ENCODE data around the gene NOP14. TPM values are rescaled to one million over a fixed set of nuclear protein-coding genes. Genes with fewer than 3 reads are reported as not detected.
"Not testable (repeated sequence)": the region's sequence is repeated elsewhere in the genome, so short reads cannot be mapped to it uniquely, and the experiment has no call there.

The NOP14 gene
- polyA plus RNA-seq, 5 donors: 22.4 to 28.7 (median 27.6) TPM

DNA sequence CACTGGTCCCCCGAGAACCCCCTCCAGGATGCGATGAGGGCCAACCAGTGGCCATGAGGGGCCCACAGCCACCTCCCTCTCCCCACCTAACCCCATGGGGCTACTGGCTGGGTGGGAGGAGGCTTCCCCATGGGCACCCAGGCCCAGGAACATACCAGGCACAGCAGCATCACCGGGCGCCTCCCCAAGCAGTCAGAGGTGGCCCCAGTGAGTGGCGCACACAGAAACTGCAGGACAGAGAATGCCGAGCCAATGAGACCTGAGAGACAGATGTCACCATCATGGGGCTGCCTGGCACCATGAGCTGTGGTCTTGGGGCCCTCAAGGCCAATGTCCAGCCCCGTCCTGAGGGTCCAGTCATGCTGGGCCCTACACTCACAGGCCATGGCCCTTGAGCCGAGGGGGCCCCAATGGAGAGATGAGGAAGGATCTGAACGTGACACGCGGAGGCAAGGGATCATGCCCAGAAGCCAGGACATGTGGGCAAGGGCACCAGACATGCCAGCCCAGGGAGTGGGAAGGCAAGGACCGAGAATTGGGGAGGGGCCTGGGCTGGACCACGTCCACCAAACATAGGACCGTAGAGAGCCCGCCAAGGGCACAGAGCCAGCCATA lies 30.1 kb downstream of the NOP14 start:
- no peak for DNase-seq

DNA sequence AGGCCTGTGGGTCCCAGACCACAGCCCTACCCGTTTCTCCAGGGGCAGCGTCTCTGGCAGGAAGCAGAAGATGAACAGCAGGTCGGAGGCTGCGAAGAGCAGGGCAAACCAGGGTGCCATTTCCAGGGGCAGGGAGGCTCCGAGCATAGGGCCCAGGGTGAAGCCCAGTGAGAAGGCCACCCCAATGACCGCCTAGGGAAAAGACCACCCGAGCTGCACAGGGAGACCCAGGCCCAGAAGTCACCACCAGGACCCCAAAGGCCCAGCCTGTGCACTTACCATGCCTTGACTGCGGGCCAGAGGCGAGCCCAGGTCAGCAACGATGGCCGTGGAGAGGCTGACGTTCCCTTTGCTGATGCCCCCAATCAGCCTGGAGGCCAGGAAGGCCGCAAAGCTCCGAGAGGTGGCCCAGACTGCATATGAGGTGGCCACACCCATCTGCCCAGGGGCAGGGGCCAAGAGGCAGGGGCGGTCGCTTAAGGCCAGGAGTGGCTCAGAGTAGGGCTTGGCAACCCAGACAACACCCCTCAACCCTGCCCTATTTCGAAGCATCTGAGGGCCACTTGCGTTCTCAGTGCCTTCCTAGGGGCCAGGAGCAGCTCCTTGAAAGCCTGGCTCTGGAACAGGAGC lies 30.8 kb downstream of the NOP14 start:
- DNase-seq: no peak

DNA sequence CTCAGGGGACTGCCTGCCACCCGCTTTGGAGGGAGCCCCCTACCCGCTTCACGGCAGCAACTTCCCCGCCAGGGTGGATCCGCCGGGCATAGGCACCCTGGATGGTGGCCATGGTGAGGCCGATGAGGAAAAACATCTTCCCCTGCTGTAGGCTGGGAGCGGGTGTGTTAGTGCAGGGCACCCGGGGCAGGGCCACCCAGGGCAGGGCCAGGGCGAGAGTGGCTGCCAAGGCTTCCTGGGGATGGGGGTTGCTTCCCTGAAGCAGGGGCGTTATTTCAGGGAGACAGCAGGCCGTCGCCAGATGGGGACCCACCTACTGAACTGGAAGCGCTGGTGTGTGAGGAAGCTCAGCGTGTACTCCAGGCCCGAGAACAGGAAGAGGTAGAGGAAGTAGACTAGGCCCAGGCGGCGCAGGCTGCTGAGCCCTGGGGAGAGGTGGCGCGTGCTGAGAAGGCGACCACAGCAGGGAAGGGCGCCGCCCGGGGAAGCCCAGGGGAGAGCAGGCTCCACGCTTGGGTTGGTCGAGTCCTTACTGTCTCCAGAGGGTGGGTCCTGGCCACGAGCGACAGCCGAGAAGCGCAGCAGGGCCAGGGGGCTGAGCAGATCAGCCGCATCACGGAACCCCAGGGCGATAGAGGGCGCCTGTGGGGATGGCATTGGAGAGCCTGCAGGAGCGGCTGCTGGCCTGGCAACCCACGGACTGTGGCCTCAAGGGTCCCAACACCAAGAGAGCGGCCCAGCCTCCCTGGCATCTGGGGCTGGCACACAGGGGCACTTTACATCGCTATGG lies 31.5 kb downstream of the NOP14 start:
- DNase-seq: no peak

DNA sequence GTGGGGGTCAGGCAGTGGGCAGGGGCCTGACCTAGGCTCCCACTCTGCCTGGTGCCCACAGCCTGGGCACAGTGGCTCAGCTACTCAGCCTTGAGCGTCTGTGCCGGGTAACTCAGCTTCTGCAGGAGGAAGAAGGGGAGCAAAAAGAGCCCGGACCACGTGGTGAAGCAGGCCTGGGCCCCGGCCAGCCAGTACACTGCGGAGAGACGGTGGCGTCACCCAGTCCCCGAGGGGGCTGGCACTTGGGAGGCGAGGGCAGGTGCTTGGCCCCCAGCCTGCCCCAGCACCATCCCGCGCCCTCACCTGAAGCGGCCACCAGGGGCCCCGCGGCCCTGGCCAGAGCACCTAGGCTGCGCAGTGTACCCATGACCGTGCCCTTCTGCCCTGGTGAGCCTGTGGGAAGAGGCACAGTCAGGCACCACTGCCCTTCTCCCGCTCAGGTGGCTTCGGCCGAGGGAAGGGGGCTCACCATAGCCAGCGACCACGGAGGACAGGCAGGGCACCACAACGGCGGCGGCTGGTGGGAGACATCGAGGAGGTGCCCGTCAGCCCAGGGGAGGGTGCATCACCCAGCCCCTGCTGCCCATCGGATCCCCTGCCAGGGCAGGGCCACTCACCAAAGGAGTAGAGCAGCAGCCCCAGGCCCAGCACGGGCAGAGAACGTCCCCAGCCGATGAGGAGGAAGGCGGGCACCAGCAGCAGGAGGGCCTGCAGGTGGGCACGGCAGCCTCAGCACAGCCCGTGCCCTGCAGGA lies 32.3 kb downstream of the NOP14 start:
- DNase-seq: peak; percentile 55 to 72

DNA sequence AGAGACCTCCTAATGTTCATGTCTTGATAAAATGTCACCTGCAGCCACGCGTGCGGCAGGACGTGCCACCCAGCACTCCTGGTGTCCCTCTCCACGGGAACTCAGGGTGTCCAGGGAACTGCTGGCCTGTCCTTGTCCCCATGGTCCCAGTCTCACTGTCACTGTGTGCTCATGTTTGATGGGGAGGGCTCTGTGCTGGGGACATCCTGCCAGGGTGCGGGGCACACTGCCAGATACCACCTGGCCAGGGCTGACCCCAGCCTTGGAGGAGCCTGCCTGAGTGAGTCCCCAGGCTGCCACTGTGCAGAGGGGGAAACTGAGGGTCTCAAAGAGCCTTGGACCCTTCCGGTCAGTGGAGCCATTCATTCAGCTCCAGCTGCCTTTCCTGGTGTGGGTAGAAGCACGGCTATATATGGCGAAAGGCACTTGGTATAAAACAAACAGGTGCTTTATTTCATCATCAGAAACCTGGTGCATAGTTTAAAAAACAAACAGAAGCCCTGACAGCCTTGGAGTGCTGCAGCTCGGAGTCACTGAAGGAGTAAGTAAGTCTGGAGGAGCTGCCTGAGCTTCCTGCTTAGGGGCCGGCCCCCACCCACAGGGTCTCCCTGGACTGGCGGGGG lies 33.0 kb downstream of the NOP14 start:
- DNase-seq: peak in 1 of 2 donors; percentile 44

DNA sequence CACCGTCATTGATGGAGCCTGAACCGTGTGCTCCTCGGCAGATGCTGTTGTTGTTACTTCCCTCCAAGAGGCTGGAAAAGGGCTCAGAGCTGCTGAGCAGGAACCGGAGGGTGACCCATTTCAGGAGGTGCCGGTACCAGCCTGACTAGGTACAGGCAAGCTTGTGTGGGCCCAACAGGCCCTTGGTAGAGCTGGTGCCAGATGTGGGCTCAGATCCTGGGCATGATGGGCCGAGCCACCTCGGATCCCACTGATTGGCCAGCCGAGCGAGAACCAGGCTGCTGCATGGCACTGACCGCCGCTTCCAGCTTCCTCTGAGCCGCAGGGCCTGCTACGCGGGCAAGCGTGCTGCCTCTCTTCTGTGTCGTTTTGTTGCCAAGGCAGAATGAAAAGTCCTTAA lies 33.7 kb downstream of the NOP14 start:
- DNase-seq: no peak

DNA sequence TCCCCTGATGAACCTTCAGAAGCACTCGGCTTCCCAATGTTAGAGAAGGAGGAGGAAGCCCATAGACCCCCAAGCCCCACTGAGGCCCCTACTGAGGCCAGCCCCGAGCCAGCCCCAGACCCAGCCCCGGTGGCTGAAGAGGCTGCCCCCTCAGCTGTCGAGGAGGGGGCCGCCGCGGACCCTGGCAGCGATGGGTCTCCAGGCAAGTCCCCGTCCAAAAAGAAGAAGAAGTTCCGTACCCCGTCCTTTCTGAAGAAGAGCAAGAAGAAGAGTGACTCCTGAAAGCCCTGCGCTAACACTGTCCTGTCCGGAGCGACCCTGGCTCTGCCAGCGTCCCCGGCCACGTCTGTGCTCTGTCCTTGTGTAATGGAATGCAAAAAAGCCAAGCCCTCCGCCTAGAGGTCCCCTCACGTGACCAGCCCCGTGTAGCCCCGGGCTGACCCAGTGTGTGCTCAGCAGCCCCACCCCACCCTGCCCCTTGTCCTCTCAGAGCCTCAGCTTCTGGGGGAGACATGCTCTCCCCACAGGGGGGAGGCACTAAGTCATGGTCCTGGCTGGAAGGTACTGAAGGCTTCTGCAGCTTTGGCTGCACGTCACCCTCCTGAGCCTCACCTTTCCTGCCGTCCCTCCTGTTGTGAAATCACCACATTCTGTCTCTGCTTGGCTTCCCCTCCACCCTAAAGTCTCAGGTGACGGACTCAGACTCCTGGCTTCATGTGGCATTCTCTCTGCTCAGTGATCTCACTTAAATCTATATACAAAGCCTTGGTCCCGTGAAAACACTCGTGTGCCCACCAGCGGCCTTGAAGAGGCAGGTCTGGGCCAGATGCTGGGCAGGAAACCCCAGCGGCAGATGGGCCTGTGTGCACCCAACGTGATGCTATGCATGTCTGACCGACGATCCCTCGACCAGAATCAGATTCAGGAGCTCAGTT lies 34.7 kb downstream of the NOP14 start:
- DNase-seq: no peak

DNA sequence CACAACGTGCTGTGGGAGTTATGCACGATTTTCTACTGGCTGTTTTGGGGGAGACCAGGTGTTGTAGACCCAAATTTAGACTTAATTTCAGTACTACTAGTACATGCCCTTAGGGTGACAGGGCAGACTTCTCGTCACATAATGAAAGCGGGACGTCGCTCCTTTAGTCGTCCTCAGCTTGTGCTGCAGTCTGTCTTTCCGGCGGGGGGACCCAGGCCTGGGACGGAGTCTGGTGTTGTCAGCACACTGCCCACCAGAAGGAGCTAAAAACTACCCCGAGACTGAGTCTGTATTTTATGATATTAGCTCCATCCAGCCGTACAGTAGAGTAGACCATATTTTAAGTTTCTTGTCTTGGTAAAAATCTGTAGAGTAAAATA lies 35.5 kb downstream of the NOP14 start:
- DNase-seq: no peak

DNA sequence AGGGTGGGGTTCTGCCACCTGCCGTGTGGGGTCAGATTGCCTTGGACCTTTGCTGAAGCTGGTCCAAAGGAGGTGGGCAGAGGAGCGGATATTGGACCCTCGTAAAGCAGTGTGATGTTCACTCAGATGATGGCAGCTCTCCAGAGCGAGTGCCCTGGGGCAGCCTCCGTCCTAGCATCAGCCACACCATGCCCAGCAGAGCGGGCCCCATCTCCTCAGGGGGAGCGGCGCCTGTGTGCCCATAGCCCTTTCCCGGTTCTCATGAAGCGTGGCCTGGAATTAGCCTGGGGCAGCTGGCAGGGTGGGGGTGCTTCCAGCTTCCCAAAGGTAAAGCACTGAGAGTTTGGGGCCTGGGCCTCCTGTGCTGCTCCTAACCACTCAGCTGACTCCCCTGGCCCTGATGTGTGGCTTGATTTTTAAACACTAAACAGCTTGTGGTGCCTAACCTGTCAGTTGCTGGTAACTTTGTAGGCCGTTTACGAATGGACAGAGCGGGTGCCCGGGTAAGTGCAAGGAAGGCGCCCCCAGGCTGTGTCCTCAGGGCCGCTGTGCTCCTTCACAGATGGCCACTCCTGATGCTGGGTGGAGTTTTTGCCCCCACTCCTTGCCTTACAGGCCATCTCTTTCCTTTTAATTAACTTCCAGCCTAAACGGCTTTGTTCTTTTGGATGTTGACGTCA lies 36.0 kb downstream of the NOP14 start:
- no peak for DNase-seq

DNA sequence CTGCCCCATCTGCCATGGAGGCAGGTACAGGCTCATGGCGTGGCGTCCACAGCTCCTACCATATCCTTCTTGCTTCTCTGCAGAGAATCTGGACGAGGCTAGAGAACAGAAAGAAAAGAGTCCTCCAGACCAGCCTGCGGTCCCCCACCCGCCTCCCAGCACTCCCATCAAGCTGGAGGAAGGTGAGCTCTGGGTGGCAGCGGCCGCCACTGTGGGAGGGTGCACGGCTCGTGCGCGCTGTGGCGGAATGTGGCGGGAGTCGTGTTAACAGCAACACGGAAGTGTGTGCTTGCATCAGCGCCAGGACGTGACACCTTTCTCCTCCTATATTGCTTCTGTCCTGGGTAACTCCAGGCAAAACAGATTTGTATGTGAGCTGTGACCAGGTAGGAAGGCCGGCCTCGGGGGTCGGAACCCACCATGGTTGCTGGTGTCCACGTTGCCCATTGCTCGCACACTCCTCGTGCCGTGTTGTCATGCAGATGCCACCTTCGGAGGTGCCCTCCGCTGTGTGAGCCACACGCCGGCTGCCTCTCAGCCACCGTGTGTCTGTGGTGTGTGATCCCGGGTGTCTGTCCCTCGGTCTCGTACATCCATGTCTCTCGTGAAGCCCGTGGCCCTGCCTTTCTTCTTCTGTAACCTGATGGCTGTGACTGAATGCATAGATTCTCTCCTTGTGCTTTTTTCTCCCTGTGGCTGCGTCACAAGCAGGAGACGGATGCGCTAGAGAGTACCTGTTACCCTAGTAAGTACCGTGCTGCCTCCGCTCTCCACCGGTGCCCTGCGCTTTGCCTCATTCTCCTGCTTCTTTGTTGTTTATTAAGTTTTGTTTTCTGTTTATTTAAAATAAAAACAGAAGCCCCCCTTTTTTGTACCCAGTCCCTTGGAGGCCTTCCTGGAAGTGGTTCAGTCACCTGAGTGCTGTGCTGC lies 37.0 kb downstream of the NOP14 start:
- no peak for DNase-seq

DNA sequence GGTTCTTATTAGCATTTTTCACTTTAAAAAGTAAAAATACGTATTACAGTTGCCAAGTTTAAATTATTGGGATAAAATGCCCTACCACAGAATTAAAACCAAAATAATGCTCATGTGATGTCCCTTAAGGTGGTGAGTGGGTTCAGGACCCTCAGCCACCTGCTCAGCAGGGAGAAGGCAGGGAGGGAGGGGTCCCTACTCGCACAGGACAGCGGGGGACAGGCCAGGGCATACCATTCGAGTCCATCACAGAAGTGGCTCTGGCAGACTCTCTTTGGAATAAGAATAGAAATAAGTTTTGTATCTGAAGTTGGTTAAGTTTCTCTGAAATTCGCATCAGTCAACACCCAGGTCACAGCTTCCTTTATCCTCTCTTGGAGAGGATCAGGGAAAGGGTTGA lies 37.7 kb downstream of the NOP14 start:
- DNase-seq: no peak

DNA sequence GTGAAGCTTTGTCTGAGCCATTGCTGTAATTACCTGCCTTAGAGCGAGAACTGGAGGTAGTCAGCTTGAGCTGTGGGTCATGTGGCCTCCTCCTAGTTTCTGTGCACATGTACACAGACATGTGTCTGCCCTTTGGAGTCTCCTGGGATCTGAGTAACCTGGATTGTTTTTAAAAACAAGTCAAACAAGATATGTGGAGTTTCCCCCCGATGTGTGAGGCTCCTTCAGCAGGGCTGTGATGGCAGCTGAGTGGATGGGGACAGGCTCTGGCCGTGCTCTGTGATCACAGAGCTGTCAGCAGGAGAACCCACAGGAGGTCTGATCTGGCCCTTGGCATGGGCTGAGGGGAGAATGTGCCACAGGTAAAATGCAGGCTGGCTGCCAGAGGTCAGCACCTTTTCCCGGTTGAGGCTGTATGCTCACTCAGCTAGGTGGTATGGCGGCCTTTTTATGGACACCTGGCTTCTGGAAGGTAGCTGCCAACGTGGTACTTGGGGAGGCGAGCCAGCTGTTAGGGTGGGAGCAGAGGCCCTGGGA lies 38.4 kb downstream of the NOP14 start:
- DNase-seq: no peak

DNA sequence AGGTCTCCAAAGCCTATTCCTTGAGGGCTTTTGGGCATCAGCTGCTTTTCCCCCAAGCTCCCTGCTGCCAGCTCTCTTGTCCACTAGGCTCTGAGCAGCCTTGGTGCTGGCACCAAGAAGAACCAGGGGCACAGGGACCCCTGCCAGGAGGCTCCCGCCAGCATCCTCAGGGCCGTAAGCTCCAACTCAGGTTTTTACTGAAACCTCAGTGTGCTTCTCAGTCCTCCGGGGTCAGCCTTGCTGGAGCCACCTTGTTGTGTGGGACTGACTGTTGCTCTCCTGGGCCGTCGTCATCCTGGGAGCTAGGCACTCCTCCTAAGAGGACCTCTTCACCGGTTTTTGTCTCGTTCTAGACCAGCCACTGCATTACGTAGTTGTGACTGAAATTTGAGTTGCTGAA lies 38.9 kb downstream of the NOP14 start:
- DNase-seq: no peak

DNA sequence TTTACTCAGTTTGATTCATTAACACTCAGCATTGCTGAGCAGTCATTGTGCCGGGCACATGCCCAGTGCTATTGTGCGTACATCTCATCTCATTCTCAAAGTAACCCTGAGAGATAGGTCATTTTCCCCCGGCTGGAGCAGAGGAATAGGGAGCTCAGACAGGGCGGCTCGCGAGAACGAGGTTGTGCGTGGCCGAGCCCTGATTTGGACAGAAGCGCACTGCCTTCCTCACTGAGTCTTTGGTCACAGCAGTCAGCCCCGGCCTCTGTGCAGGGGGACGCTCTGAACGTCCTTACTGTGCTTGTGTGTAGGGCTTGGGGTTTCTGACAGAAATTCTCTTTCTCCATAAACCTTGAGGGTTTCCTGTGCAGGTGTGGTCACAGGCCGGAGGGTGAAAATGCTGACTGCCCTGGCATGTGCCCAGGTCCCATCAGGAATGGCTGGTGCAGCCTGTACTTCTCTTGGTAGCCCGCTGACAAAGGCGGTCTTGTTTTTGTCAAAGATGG lies 39.5 kb downstream of the NOP14 start:
- DNase-seq: no peak

DNA sequence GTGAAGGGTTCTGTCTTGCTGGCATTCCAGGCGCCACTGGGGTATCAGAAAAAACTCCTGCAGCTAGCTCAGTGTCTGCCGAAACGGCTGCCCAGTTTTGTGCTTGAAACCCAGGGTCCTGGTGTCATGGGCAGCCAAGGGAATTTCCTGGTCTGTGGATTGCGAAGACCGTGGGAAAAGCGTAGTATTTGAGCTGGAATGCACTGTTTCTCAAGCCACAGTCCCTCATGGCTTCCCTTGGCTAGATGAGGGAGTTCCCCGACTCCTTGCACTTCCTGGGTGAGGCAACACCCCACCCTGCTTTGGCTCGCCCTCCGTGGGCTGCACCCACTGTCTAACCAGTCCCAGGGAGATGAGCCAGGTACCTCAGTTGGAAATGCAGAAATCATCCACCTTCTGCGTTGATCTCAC lies 40.1 kb downstream of the NOP14 start:
- DNase-seq: no peak

DNA sequence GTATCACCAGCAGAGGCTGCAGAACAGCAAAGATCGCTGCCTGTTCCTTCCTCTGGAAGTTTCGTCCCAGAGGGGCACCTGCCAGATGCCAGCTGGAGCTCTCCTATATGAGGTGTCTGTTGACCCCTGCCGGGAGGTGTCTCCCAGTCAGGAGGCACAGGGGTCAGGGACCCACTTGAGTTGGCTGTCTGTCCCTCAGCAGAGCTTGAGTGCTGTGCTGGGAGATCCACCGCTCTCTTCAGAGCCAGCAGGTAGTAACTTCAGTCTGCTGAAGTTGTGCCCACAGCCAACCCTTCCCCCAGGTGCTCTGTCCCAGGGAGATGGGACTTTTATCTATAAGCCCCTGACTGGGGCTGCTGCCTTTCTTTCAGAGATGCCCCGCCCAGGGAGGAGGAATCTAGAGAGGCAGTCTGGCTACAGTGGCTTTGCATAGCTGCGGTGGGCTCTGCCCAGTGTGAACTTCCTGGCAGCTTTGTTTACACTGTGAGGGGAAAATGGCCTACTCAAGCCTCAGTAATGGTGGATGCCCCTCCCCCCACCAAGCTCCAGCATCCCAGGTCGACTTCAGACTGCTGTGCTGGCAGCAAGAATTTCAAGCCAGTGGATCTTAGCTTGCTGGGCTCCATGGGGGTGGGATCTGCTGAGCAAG lies 40.6 kb downstream of the NOP14 start:
- DNase-seq: not testable (repeated sequence)

DNA sequence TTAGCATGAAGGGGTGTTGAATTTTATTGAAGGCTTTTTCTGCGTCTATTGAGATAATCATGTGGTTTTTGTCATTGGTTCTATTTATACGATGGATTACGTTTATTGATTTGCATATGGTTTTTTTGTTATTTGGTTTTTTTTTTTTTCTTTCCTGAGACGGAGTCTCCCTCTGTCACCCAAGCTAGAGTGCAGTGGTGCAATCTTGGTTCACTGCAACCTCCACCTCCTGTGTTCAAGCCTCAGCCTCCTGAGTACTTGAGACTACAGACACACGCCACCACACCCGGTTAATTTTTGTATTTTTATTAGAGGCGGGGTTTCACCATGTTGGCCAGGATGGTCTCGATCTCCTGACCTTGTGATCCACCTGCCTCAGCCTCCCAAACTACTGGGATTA lies 44.5 kb downstream of the NOP14 start:
- not testable (repeated sequence) for DNase-seq

DNA sequence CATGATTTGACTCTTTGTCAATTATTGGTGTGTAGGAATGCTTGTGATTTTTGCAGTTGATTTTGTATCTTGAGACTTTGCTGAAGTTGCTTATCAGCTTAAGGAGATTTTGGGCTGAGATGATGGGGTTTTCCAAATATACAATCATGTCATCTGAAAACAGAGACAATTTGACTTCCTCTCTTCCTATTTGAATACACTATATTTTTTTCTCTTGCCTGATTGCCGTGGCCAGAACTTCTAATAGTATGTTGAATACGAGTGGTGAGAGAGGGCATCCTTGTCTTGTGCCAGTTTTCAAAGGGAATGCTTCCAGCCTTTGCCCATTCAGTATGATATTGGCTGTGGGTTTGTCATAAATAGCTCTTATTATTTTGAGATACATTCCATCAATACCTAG lies 44.9 kb downstream of the NOP14 start:
- DNase-seq: not testable (repeated sequence)

Data from right lung (tissue), 5 donors.